Neuronal stem cell (in vitro differentiated cells): ENCODE data around the gene TNFSF13B. TPM values are rescaled to one million over a fixed set of nuclear protein-coding genes. Genes with fewer than 3 reads are reported as not detected.

ENCODE experiments used
- DNase-seq: peaks from one replicate; pipeline ENCODE4 v3.0.0-alpha.2; 2013; ENCODE audit warnings: low spot score
- H2AFZ ChIP-seq: one replicate; pipeline ENCODE4 v1.6.1; 2013; ENCODE audit warnings: mild to moderate bottlenecking, low read length, inconsistent platforms
- H2AK5ac ChIP-seq: 2 replicates; pipeline ENCODE4 v1.6.1; 2013; ENCODE audit warnings: low read depth, mild to moderate bottlenecking, inconsistent platforms, low read length, moderate library complexity, mixed read lengths
- H2BK120ac ChIP-seq: 2 replicates; pipeline ENCODE4 v1.6.1; 2013; ENCODE audit warnings: low read depth, mild to moderate bottlenecking, inconsistent platforms, low read length, moderate library complexity, mixed read lengths
- H2BK12ac ChIP-seq: one replicate; pipeline ENCODE4 v1.6.1; 2013; ENCODE audit warnings: low read length, inconsistent platforms
- H2BK15ac ChIP-seq: 2 replicates; pipeline ENCODE4 v1.6.1; 2013; ENCODE audit warnings: mild to moderate bottlenecking, low read length, inconsistent platforms, mixed read lengths
- H2BK5ac ChIP-seq: one replicate; pipeline ENCODE4 v1.6.1; 2013; ENCODE audit warnings: inconsistent platforms, mild to moderate bottlenecking, low read length, moderate library complexity
- H3K14ac ChIP-seq: one replicate; pipeline ENCODE4 v1.6.1; 2013; ENCODE audit warnings: low read length, inconsistent platforms
- H3K18ac ChIP-seq: 2 replicates; pipeline ENCODE4 v1.6.1; 2013; ENCODE audit warnings: low read length, inconsistent platforms
- H3K23ac ChIP-seq: 2 replicates; pipeline ENCODE4 v1.6.1; 2013; ENCODE audit warnings: low read depth, mild to moderate bottlenecking, mixed read lengths, low read length, inconsistent platforms; ENCODE audit not compliant: poor library complexity
- H3K27ac ChIP-seq: replicated peaks from 3 replicates; pipeline ENCODE4 v1.5.1; 2013; ENCODE audit warnings: low read length, inconsistent platforms
- H3K27me3 ChIP-seq, 3 experiments: 2 replicates each; pipeline ENCODE4 v1.6.1; 2013; ENCODE audit warnings: low read length in 3 of 3, mild to moderate bottlenecking in 2 of 3, inconsistent platforms in 1 of 3, low read depth in 1 of 3, mixed read lengths in 1 of 3, moderate library complexity in 1 of 3; ENCODE audit not compliant: control insufficient read depth in 3 of 3, insufficient read depth in 3 of 3
- H3K36me3 ChIP-seq, 2 donors: replicated peaks in 1 of 2; 2 replicates each; pipeline ENCODE4 v1.6.1; 2013; ENCODE audit warnings: low read length in 2 of 2; ENCODE audit not compliant: control insufficient read depth in 2 of 2, insufficient read depth in 2 of 2
- H3K4ac ChIP-seq: 2 replicates; pipeline ENCODE4 v1.6.1; 2013; ENCODE audit warnings: inconsistent platforms, mild to moderate bottlenecking, low read length, moderate library complexity
- H3K4me1 ChIP-seq, 2 donors: 1 replicate in 1 of 2; 2 replicates in 1 of 2; pipeline ENCODE4 v1.6.1; 2013; ENCODE audit warnings: low read length in 2 of 2, low read depth in 1 of 2; ENCODE audit not compliant: control insufficient read depth in 2 of 2, insufficient read depth in 1 of 2
- H3K4me2 ChIP-seq: one replicate; pipeline ENCODE4 v1.6.1; 2013; ENCODE audit warnings: mild to moderate bottlenecking, low read length, inconsistent platforms; ENCODE audit not compliant: insufficient read depth, poor library complexity, severe bottlenecking
- H3K4me3 ChIP-seq, 2 donors: 2 replicates each; pipeline ENCODE4 v1.5.1; 2013; ENCODE audit warnings: low read length in 2 of 2, mild to moderate bottlenecking in 2 of 2, inconsistent platforms in 1 of 2, moderate library complexity in 1 of 2
- H3K79me1 ChIP-seq: one replicate; pipeline ENCODE4 v1.6.1; 2013; ENCODE audit warnings: low read depth, mild to moderate bottlenecking, inconsistent platforms, low read length, moderate library complexity
- H3K9ac ChIP-seq: one replicate; pipeline ENCODE4 v1.6.1; 2013; ENCODE audit warnings: mild to moderate bottlenecking, low read depth, low read length, inconsistent platforms; ENCODE audit not compliant: poor library complexity
- H3K9me3 ChIP-seq, 2 donors: replicated peaks in 1 of 2; 2 replicates each; pipeline versions ENCODE3 to v1.6.1; 2013; ENCODE audit warnings: low read length in 2 of 2, mild to moderate bottlenecking in 2 of 2, inconsistent platforms in 1 of 2, low read depth in 1 of 2, mixed read lengths in 1 of 2, moderate library complexity in 1 of 2; ENCODE audit not compliant: control insufficient read depth in 2 of 2, insufficient read depth in 1 of 2
- H4K8ac ChIP-seq: one replicate; pipeline ENCODE4 v1.6.1; 2013; ENCODE audit warnings: low read depth, mild to moderate bottlenecking, inconsistent platforms, low read length, moderate library complexity
- H4K91ac ChIP-seq: one replicate; pipeline ENCODE4 v1.6.1; 2013; ENCODE audit warnings: low read length, low read depth, mild to moderate bottlenecking, inconsistent platforms; ENCODE audit not compliant: poor library complexity
- WGBS, 2 donors: extraction: QIAGEN DNeasy Blood & Tissue Kit; methylation state at CpG; one replicate each; pipeline ENCODE4 v1.1.7; 2013; ENCODE audit warnings: missing lambda C conversion rate in 2 of 2, mixed read lengths in 1 of 2; ENCODE audit not compliant: insufficient read length in 2 of 2, insufficient replicate concordance in 1 of 2; ENCODE audit errors: extremely low coverage in 2 of 2; 5-methylcytosine and 5-hydroxymethylcytosine counted together
- polyA plus RNA-seq, 2 experiments: library from polyadenylated mRNA; stranded (reverse); fragments of 200-250 nt; gene quantifications; one replicate each; pipeline ENCODE4 v1.2.3, GENCODE V29; 2013

TNFSF13B gene, protein sequence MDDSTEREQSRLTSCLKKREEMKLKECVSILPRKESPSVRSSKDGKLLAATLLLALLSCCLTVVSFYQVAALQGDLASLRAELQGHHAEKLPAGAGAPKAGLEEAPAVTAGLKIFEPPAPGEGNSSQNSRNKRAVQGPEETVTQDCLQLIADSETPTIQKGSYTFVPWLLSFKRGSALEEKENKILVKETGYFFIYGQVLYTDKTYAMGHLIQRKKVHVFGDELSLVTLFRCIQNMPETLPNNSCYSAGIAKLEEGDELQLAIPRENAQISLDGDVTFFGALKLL
- 0.59 TPM for polyA plus RNA-seq (2013, experiment 1 of 2)
- polyA plus RNA-seq (2013, experiment 2 of 2) = 0.62 TPM

DNA sequence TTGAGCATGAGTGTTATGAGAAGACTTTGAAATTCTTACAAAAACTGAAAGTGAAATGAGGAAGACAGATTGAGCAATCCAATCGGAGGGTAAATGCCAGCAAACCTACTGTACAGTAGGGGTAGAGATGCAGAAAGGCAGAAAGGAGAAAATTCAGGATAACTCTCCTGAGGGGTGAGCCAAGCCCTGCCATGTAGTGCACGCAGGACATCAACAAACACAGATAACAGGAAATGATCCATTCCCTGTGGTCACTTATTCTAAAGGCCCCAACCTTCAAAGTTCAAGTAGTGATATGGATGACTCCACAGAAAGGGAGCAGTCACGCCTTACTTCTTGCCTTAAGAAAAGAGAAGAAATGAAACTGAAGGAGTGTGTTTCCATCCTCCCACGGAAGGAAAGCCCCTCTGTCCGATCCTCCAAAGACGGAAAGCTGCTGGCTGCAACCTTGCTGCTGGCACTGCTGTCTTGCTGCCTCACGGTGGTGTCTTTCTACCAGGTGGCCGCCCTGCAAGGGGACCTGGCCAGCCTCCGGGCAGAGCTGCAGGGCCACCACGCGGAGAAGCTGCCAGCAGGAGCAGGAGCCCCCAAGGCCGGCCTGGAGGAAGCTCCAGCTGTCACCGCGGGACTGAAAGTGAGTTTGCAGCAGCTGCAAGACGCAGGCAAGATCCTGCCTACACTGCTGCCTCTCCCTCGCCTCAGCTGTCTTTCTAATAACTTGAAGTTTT lies at the start of gene TNFSF13B:
Gene TNFSF13B, plus strand, starts transcription at position 118 of the 728 bp plus-strand sequence. Its CDS starts 178 bp downstream, at position 296.
- no peaks in the 10 kb centered on the region for H3K27me3 ChIP-seq
- no peak within 1 kb of the TSS for H2BK12ac ChIP-seq
- no peak within 1 kb of the TSS for H3K14ac ChIP-seq
- H3K36me3 ChIP-seq = no peaks in the 10 kb centered on the region
- no peak within 1 kb of the TSS for H3K4me3 ChIP-seq
- no peak within 1 kb of the TSS for H3K4ac ChIP-seq
- H3K18ac ChIP-seq = no peak within 1 kb of the TSS
- no peaks in the 10 kb centered on the region for H3K79me1 ChIP-seq
- no peak within 1 kb of the TSS for H4K8ac ChIP-seq
- H3K23ac ChIP-seq = no peak within 1 kb of the TSS
- DNase-seq = no peak
- no peak within 1 kb of the TSS for H3K4me2 ChIP-seq
- peak within 1 kb of the TSS; percentile 70 for H2AFZ ChIP-seq
- no peak within 1 kb of the TSS for H4K91ac ChIP-seq
- H2BK120ac ChIP-seq = no peak within 1 kb of the TSS
- WGBS, 2 donors = no CpG with 5 or more reads among the region's 16 CpGs
- no peak within 1 kb of the TSS for H3K27ac ChIP-seq
- no peaks in the 10 kb centered on the region for H3K9me3 ChIP-seq
- no peak within 1 kb of the TSS for H2AK5ac ChIP-seq
- no peak within 1 kb of the TSS for H2BK15ac ChIP-seq
- peak within 1 kb of the TSS; percentile 55 for H3K9ac ChIP-seq
- no peak within 1 kb of the TSS for H2BK5ac ChIP-seq
- peaks cover 0 to 2% of the 10 kb centered on the region in 2 donors for H3K4me1 ChIP-seq

DNA sequence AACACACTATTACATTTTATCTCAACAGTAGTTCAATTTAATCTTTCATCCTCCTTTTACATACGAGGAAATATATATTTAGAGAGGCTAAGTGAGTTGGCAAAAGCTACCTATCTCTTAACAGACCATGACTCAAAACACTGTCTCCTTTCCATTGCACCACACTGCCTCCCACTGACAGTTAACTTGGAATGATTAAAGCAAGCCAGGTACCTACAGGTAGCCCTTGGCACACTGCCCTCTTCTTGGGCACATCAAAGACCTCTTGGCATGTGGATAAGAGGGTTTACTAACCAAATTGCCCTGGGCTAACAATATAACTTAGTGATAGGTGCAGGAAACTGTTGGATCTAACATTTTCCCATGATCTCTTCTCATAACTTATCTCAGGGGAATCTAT lies 49.5 kb upstream of the TNFSF13B start:
- no CpG with 5 or more reads among the region's 1 CpG for WGBS, 2 donors
- H2BK120ac ChIP-seq = no peak overlapping the region
- no peak overlapping the region for H4K8ac ChIP-seq
- H3K27ac ChIP-seq = no peak overlapping the region
- no peak overlapping the region for H3K14ac ChIP-seq
- H2BK15ac ChIP-seq = no peak overlapping the region
- H2AK5ac ChIP-seq = no peak overlapping the region
- peaks cover 3 to 11% of the 10 kb centered on the region in 2 donors for H3K4me1 ChIP-seq
- H3K9me3 ChIP-seq = no peaks in the 10 kb centered on the region
- no peak overlapping the region for H4K91ac ChIP-seq
- no peak overlapping the region for H2AFZ ChIP-seq
- H3K79me1 ChIP-seq = peaks cover 4% of the 10 kb centered on the region
- no peak overlapping the region for H3K4ac ChIP-seq
- H3K27me3 ChIP-seq = no peaks in the 10 kb centered on the region
- H3K23ac ChIP-seq = no peak overlapping the region
- no peak overlapping the region for H3K9ac ChIP-seq
- no peak overlapping the region for H2BK5ac ChIP-seq
- H3K18ac ChIP-seq = no peak overlapping the region
- DNase-seq = no peak
- no peak overlapping the region for H3K4me3 ChIP-seq
- no peak overlapping the region for H2BK12ac ChIP-seq
- no peak overlapping the region for H3K4me2 ChIP-seq
- no peaks in the 10 kb centered on the region for H3K36me3 ChIP-seq

DNA sequence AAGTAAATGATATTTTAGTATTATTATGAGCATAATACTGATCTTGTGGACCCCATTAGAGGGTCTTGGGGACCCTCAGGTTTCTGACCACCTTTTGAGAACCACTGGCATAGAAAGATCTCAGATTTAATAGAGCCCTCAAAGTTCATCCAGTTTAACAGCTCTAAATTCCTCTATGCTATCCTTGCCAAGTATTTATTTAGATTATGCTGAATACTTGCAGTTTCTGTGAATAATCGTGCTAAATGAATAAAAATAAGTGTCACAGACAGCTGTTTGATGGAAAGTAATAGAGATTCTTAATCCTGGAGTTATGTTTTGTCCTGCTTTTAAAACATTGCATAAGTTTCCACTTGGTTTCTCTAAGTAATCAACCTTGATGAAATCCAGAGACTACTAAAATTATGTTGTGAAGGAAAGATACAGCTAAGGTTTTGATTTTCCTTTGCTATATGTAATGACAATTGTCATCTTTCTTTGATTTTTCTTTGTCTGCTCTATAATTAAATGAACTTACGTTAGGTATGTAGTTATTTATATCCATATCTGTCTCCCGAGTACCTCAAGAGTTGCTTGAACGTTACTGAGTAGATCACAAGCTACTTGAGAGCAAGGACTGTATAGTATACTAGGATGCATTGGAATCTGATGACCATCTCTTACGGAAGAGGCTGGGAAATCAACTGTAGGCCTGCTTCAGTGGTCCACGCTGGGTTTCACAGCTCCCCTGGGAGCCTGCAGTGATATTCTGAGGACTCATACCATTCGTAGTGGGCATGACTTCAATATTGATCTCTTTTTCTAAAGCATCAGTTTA lies 45.6 kb upstream of the TNFSF13B start:
- WGBS, 2 donors = no CpG with 5 or more reads among the region's 7 CpGs
- no peaks in the 10 kb centered on the region for H3K9me3 ChIP-seq
- no peak overlapping the region for H2BK120ac ChIP-seq
- H3K4me1 ChIP-seq = peaks cover 6 to 17% of the 10 kb centered on the region in 2 donors
- H4K91ac ChIP-seq = no peak overlapping the region
- no peak overlapping the region for H3K4me3 ChIP-seq
- H3K23ac ChIP-seq = no peak overlapping the region
- no peak overlapping the region for H4K8ac ChIP-seq
- H3K4ac ChIP-seq = no peak overlapping the region
- H3K27me3 ChIP-seq = no peaks in the 10 kb centered on the region
- H2BK12ac ChIP-seq = no peak overlapping the region
- no peak overlapping the region for H3K4me2 ChIP-seq
- no peak overlapping the region for H2BK15ac ChIP-seq
- H2BK5ac ChIP-seq = no peak overlapping the region
- DNase-seq = no peak
- no peak overlapping the region for H3K18ac ChIP-seq
- no peak overlapping the region for H2AK5ac ChIP-seq
- H3K14ac ChIP-seq = no peak overlapping the region
- no peaks in the 10 kb centered on the region for H3K36me3 ChIP-seq
- no peak overlapping the region for H3K9ac ChIP-seq
- H3K79me1 ChIP-seq = peaks cover 2% of the 10 kb centered on the region
- H2AFZ ChIP-seq = no peak overlapping the region
- no peak overlapping the region for H3K27ac ChIP-seq
